Keratinocyte (primary cell): ENCODE measurements around the gene EGFR. TPM values are rescaled to one million over a fixed set of nuclear protein-coding genes. Genes with fewer than 3 reads are reported as not detected.

Experiments used
- DNase-seq: peaks from one replicate; pipeline ENCODE4 v3.0.0-alpha.2; 2011; ENCODE audit warnings: low read depth, missing footprints, low spot score
- FAIRE-seq: peaks from 2 replicates; lab custom pipeline; 2011; peaks lifted over from hg19 to GRCh38; lab: Jason Lieb, UNC
- H2AFZ ChIP-seq: 2 replicates; pipeline ENCODE4 v1.6.0; 2012; ENCODE audit warnings: low read length, control low read depth, inconsistent platforms; ENCODE audit not compliant: control insufficient read depth
- H3K27ac ChIP-seq: 2 replicates; pipeline ENCODE4 v1.5.1; 2011; ENCODE audit warnings: low read length; ENCODE audit not compliant: control insufficient read depth, insufficient read depth
- H3K27me3 ChIP-seq: 3 replicates; pipeline ENCODE4 v1.6.0; 2011; ENCODE audit warnings: low read length; ENCODE audit not compliant: control insufficient read depth, insufficient read depth; ENCODE audit errors: extremely low read depth
- H3K36me3 ChIP-seq, 2 experiments: 2 replicates in 1 of 2; 3 replicates in 1 of 2; pipeline ENCODE4 v1.5.1; 2011; ENCODE audit warnings: low read length in 2 of 2, mild to moderate bottlenecking in 1 of 2; ENCODE audit not compliant: control insufficient read depth in 2 of 2, insufficient read depth in 2 of 2; ENCODE audit errors: extremely low read depth in 1 of 2
- H3K4me1 ChIP-seq: 3 replicates; pipeline ENCODE4 v1.5.1; 2011; ENCODE audit warnings: low read length; ENCODE audit not compliant: control insufficient read depth, insufficient read depth; ENCODE audit errors: extremely low read depth
- H3K4me2 ChIP-seq: 3 replicates; pipeline ENCODE4 v1.6.0; 2011; ENCODE audit warnings: low read depth, low read length; ENCODE audit not compliant: control insufficient read depth, insufficient read depth; ENCODE audit errors: extremely low read depth
- H3K4me3 ChIP-seq, 3 experiments: fragments of 200-600 bp in 1 of 3; sonication (generic) in 1 of 3; 2 replicates in 2 of 3; 3 replicates in 1 of 3; pipeline ENCODE4 v1.5.1; 2011 to 2016; ENCODE audit warnings: low read length in 3 of 3, mild to moderate bottlenecking in 3 of 3, control low read depth in 2 of 3, inconsistent platforms in 1 of 3, low read depth in 1 of 3, mixed read lengths in 1 of 3, mixed run types in 1 of 3, moderate library complexity in 1 of 3; ENCODE audit not compliant: control insufficient read depth in 2 of 3, insufficient read depth in 2 of 3; ENCODE audit errors: extremely low read depth in 1 of 3
- H3K79me2 ChIP-seq: 2 replicates; pipeline ENCODE4 v1.6.0; 2012; ENCODE audit warnings: low read length; ENCODE audit not compliant: control insufficient read depth, insufficient read depth
- H3K9ac ChIP-seq: 3 replicates; pipeline ENCODE4 v1.6.0; 2011; ENCODE audit warnings: low read length; ENCODE audit not compliant: control insufficient read depth, insufficient read depth; ENCODE audit errors: extremely low read depth
- H3K9me1 ChIP-seq: 3 replicates; pipeline ENCODE4 v1.6.0; 2011; ENCODE audit warnings: low read length; ENCODE audit not compliant: control insufficient read depth, insufficient read depth; ENCODE audit errors: extremely low read depth
- H3K9me3 ChIP-seq: 2 replicates; pipeline ENCODE4 v1.5.1; 2012; ENCODE audit warnings: low read depth, low read length; ENCODE audit not compliant: control insufficient read depth
- H4K20me1 ChIP-seq: 3 replicates; pipeline ENCODE4 v1.6.0; 2011; ENCODE audit warnings: low read length; ENCODE audit not compliant: control insufficient read depth, insufficient read depth; ENCODE audit errors: extremely low read depth
- EZH2 ChIP-seq: IDR thresholded peaks from one replicate; pipeline ENCODE4 v1.6.1; 2012; ENCODE audit warnings: inconsistent platforms, mild to moderate bottlenecking, low read length, moderate library complexity
- dilution Hi-C: fragments of 300-500 bp; cut with MboI; formaldehyde crosslinking; loops from one replicate; pipeline ENCODE4 v1.7.0; 2020; ENCODE audit warnings: low sequenced_read_pairs; ENCODE audit not compliant: extremely low pct_ligation_motif_present
- polyA plus RNA-seq, 5 experiments: library from polyadenylated mRNA; depleted of rRNA in 3 of 5; stranded (reverse) in 3 of 5; stranded (forward) in 1 of 5; unstranded in 1 of 5; fragments of >200 nt; gene quantifications; 1 replicate in 1 of 5; 2 replicates in 3 of 5; 3 replicates in 1 of 5; pipeline versions ENCODE4 v1.2.1 to v1.2.3, GENCODE V29; 2011 to 2012; ENCODE audit warnings: missing spikeins in 2 of 5, low read depth in 1 of 5, low replicate concordance in 1 of 5
- TF ChIP-seq, protein P1 (sequence below), 3 experiments: IDR thresholded peaks in 1 of 3; conservative IDR thresholded peaks in 1 of 3; optimal IDR thresholded peaks in 1 of 3; 2 replicates in 2 of 3; 3 replicates in 1 of 3; pipeline versions ENCODE3 to v1.5.1; 2011; ENCODE audit warnings: low read length in 3 of 3, mild to moderate bottlenecking in 3 of 3, moderate library complexity in 2 of 3, control low read depth in 1 of 3, inconsistent platforms in 1 of 3; ENCODE audit not compliant: insufficient read depth in 2 of 3; ENCODE audit errors: extremely low read depth in 1 of 3

Gene EGFR
- polyA plus RNA-seq, 1 donor (not counting 4 experiments of a cell fraction or from before 2014, with no cell fraction given), result 120 TPM

DNA sequence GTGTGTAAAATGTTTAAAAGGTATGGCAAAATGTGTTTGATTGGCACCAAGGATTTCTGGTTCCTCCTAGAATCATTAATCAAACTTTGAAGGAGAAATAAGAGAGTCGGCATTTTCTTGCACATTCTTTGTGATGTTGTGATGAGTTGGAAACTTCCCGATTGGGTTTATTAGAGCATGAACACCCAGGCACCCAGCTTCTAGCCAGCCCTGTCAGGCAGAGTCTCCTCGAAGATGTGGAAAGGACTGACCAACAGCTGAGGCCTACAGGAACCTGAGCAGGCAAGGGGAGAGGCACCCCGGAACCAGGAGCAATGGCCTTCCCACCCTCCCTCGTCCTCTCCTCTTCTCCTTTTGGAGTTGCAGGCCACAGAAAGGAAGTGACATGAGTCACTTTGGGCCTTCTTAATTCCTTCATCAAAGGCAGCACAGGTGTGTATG is 68.7 kb downstream of the EGFR start:
- H3K9ac ChIP-seq, result no peak overlapping the region
- FAIRE-seq, result peak; percentile 51

DNA sequence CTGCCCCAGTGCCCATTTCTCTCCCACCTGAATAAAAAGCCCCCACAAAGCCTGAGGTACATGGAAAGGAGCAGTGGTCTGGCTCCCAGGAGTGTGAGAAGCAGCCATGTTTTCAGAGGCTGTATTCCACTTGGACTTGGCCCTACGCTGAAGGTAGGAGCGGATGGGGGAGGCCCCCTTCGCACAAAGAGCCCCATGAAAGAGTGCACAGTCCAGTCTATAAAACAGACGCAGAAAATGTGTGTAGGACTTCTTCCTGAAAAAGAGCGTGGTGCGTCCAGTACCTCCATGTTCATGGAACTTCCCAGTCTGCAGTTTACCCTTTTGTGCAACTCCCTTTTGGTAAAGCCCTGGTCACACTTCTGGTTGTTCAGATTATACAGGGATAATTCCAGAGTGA is 69.3 kb downstream of the EGFR start:
- no peak for FAIRE-seq

More for the DNA sequence above, 68.7 kb downstream of the EGFR start:
- no peak overlapping the region for H2AFZ ChIP-seq
- peaks cover 64% of the 10 kb centered on the region for H3K4me1 ChIP-seq
- H3K9me3 ChIP-seq, result no peaks in the 10 kb centered on the region
- no peak for DNase-seq
- no peaks in the 10 kb centered on the region for H3K27me3 ChIP-seq
- peaks cover 40% of the 10 kb centered on the region for H4K20me1 ChIP-seq
- no peak overlapping the region for H3K4me3 ChIP-seq
- dilution Hi-C loops, result no loop called here
- H3K9me1 ChIP-seq, result peaks cover 18% of the 10 kb centered on the region
- H3K4me2 ChIP-seq, result no peak overlapping the region
- H3K36me3 ChIP-seq, result peaks cover 18 to 52% of the 10 kb centered on the region in 2 experiments
- TF ChIP-seq, protein P1, sequence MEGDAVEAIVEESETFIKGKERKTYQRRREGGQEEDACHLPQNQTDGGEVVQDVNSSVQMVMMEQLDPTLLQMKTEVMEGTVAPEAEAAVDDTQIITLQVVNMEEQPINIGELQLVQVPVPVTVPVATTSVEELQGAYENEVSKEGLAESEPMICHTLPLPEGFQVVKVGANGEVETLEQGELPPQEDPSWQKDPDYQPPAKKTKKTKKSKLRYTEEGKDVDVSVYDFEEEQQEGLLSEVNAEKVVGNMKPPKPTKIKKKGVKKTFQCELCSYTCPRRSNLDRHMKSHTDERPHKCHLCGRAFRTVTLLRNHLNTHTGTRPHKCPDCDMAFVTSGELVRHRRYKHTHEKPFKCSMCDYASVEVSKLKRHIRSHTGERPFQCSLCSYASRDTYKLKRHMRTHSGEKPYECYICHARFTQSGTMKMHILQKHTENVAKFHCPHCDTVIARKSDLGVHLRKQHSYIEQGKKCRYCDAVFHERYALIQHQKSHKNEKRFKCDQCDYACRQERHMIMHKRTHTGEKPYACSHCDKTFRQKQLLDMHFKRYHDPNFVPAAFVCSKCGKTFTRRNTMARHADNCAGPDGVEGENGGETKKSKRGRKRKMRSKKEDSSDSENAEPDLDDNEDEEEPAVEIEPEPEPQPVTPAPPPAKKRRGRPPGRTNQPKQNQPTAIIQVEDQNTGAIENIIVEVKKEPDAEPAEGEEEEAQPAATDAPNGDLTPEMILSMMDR (optimal IDR thresholded peaks at IDR 0.05 in 1 of 3, IDR thresholded peaks at IDR 0.05 in 1 of 3, conservative IDR thresholded peaks at IDR 0.05 in 1 of 3; ENCODE audit: extremely low read depth in 1 of 3, insufficient read depth in 2 of 3, low read length in 3 of 3), result no peak
- TF ChIP-seq EZH2, result no peak
- peak overlapping the region; percentile 35 for H3K27ac ChIP-seq
- peaks cover 97% of the 10 kb centered on the region for H3K79me2 ChIP-seq

More for the DNA sequence above, 69.3 kb downstream of the EGFR start:
- DNase-seq, result no peak
- Histone ChIP-seq H2AFZ (no peak overlapping the region), H3K4me3 (no peak overlapping the region), H3K27ac (peak overlapping the region; percentile 35), H3K4me2 (no peak overlapping the region), H3K79me2 (peaks cover 97% of the 10 kb centered on the region), H4K20me1 (peaks cover 45% of the 10 kb centered on the region), H3K36me3 (peaks cover 13 to 52% of the 10 kb centered on the region in 2 experiments), H3K9me3 (no peaks in the 10 kb centered on the region), H3K9ac (no peak overlapping the region), H3K9me1 (peaks cover 16% of the 10 kb centered on the region), H3K27me3 (no peaks in the 10 kb centered on the region), H3K4me1 (peaks cover 59% of the 10 kb centered on the region)
- dilution Hi-C loops, result no loop called here
- TF ChIP-seq, protein P1 (optimal IDR thresholded peaks at IDR 0.05 in 1 of 3, IDR thresholded peaks at IDR 0.05 in 1 of 3, conservative IDR thresholded peaks at IDR 0.05 in 1 of 3; ENCODE audit: extremely low read depth in 1 of 3, insufficient read depth in 2 of 3, low read length in 3 of 3), result no peak
- no peak for TF ChIP-seq EZH2
